IMR-90 (cell line): ENCODE results near the gene SUSD1. TPM values are rescaled to one million over a fixed set of nuclear protein-coding genes. Genes with fewer than 3 reads are reported as not detected.

Source experiments
- ATAC-seq: fragments of 200-7000 bp; cut with Tn5 transposase; 2 replicates; pipeline ENCODE4 v1.9.1; 2020; ENCODE audit warnings: low read depth, mild to moderate bottlenecking, moderate library complexity
- BruUV-seq: library from RNA; stranded (reverse); fragments of 400-500 nt; replicated peaks from 2 replicates; lab custom pipeline; 2021; lab: Mats Ljungman, UMichigan
- CTCF ChIA-PET: fragments of 300-600 bp; formaldehyde crosslinking; extraction: SDS; loops from one replicate; lab custom pipeline; 2021; ENCODE audit warnings: antibody characterized with exemption; lab: Yijun Ruan, JAX
- POLR2A ChIA-PET: fragments of 300-600 bp; sonication (Branson Sonifier 250); formaldehyde crosslinking; loops from one replicate; lab custom pipeline; 2022; ENCODE audit warnings: antibody characterized with exemption; ENCODE audit not compliant: unreplicated experiment; lab: Charles Lee
- DNase-seq: peaks from one replicate; pipeline ENCODE4 v3.0.0; 2013
- H2AFZ ChIP-seq: replicated peaks from 2 replicates; pipeline ENCODE3; 2013; ENCODE audit warnings: low read length, mild to moderate bottlenecking; ENCODE audit not compliant: poor library complexity
- H2AK5ac ChIP-seq: 2 replicates; pipeline ENCODE4 v1.6.1; 2013; ENCODE audit warnings: low read depth, low read length, inconsistent platforms
- H2AK9ac ChIP-seq: replicated peaks from 2 replicates; pipeline ENCODE3; 2013; ENCODE audit warnings: mild to moderate bottlenecking, low read depth, low read length, moderate library complexity; ENCODE audit not compliant: poor library complexity
- H2BK120ac ChIP-seq: 2 replicates; pipeline ENCODE4 v1.6.1; 2013; ENCODE audit warnings: low read depth, low read length, inconsistent platforms
- H2BK15ac ChIP-seq: 3 replicates; pipeline ENCODE4 v1.6.1; 2013; ENCODE audit warnings: low read depth, low read length, inconsistent platforms
- H2BK20ac ChIP-seq: 2 replicates; pipeline ENCODE4 v1.6.1; 2013; ENCODE audit warnings: low read depth, mild to moderate bottlenecking, inconsistent platforms, low read length, moderate library complexity
- H2BK5ac ChIP-seq: 2 replicates; pipeline ENCODE4 v1.6.1; 2013; ENCODE audit warnings: mild to moderate bottlenecking, low read depth, low read length, inconsistent platforms; ENCODE audit not compliant: poor library complexity, severe bottlenecking
- H3K14ac ChIP-seq: replicated peaks from 2 replicates; pipeline ENCODE4 v1.6.1; 2013; ENCODE audit warnings: low read depth, low read length, inconsistent platforms
- H3K18ac ChIP-seq: 2 replicates; pipeline ENCODE4 v1.6.1; 2013; ENCODE audit warnings: low read depth, low read length, control low read depth
- H3K23ac ChIP-seq: 2 replicates; pipeline ENCODE4 v1.6.1; 2013; ENCODE audit warnings: low read depth, low read length, inconsistent platforms
- H3K27ac ChIP-seq: 2 replicates; pipeline ENCODE4 v1.5.1; 2013; ENCODE audit warnings: mild to moderate bottlenecking, control low read depth, low read length; ENCODE audit not compliant: insufficient read depth
- H3K27me3 ChIP-seq: 2 replicates; pipeline ENCODE4 v1.6.1; 2013; ENCODE audit warnings: low read length; ENCODE audit not compliant: control insufficient read depth, insufficient read depth
- H3K36me3 ChIP-seq: 2 replicates; pipeline ENCODE4 v1.6.1; 2013; ENCODE audit warnings: low read length, mixed read lengths; ENCODE audit not compliant: control insufficient read depth, insufficient read depth
- H3K4ac ChIP-seq: 2 replicates; pipeline ENCODE4 v1.6.1; 2013; ENCODE audit warnings: low read depth, low read length, inconsistent platforms
- H3K4me1 ChIP-seq: 2 replicates; pipeline ENCODE4 v1.6.1; 2013; ENCODE audit warnings: low read length, mixed read lengths; ENCODE audit not compliant: control insufficient read depth, insufficient read depth
- H3K4me2 ChIP-seq: 2 replicates; pipeline ENCODE4 v1.6.1; 2013; ENCODE audit warnings: low read depth, mild to moderate bottlenecking, control low read depth, low read length, moderate library complexity
- H3K4me3 ChIP-seq: 2 replicates; pipeline ENCODE4 v1.5.1; 2013; ENCODE audit warnings: low read depth, mild to moderate bottlenecking, control low read depth, low read length, moderate library complexity; ENCODE audit not compliant: insufficient read depth
- H3K56ac ChIP-seq: 2 replicates; pipeline ENCODE4 v1.6.1; 2013; ENCODE audit warnings: low read length, inconsistent platforms; ENCODE audit not compliant: insufficient read depth; ENCODE audit errors: extremely low read depth
- H3K79me1 ChIP-seq, 2 experiments: 2 replicates each; pipeline ENCODE4 v1.6.1; 2013; ENCODE audit warnings: low read length in 2 of 2, inconsistent platforms in 1 of 2, low read depth in 1 of 2
- H3K9ac ChIP-seq: 2 replicates; pipeline ENCODE4 v1.6.1; 2013; ENCODE audit warnings: low read depth, low read length, control low read depth
- H3K9me1 ChIP-seq: 2 replicates; pipeline ENCODE4 v1.6.1; 2013; ENCODE audit warnings: low read length, inconsistent platforms; ENCODE audit not compliant: insufficient read depth
- H3K9me3 ChIP-seq: 2 replicates; pipeline ENCODE4 v1.6.1; 2013; ENCODE audit warnings: low read length; ENCODE audit not compliant: control insufficient read depth, insufficient read depth
- H4K20me1 ChIP-seq: 2 replicates; pipeline ENCODE4 v1.6.1; 2013; ENCODE audit warnings: low read length, inconsistent platforms; ENCODE audit not compliant: insufficient read depth
- H4K5ac ChIP-seq: 2 replicates; pipeline ENCODE4 v1.6.1; 2013; ENCODE audit warnings: mild to moderate bottlenecking, low read depth, low read length, control low read depth
- H4K8ac ChIP-seq, 2 experiments: 2 replicates each; pipeline ENCODE4 v1.6.1; 2013; ENCODE audit warnings: low read depth in 2 of 2, low read length in 2 of 2, control low read depth in 1 of 2, inconsistent platforms in 1 of 2
- H4K91ac ChIP-seq: 2 replicates; pipeline ENCODE4 v1.6.1; 2013; ENCODE audit warnings: low read depth, low read length, inconsistent platforms; ENCODE audit not compliant: insufficient read depth
- BHLHE40 ChIP-seq: fragments of 150-350 bp; IDR thresholded peaks from 2 replicates; pipeline ENCODE4 v1.6.1; 2016; ENCODE audit warnings: mild to moderate bottlenecking, low read depth, low read length
- CEBPB ChIP-seq: IDR thresholded peaks from 2 replicates; pipeline ENCODE4 v1.6.1; 2012; ENCODE audit warnings: low read depth, low read length, improper control_type of control experiment
- CHD1 ChIP-seq: IDR thresholded peaks from 2 replicates; pipeline ENCODE4 v1.6.1; 2012; ENCODE audit warnings: low read depth, low read length, improper control_type of control experiment
- CTCF ChIP-seq: conservative IDR thresholded peaks from 2 replicates; pipeline ENCODE4 v1.5.1; 2012; ENCODE audit warnings: mild to moderate bottlenecking, low read depth, low read length, improper control_type of control experiment
- ELK1 ChIP-seq: fragments of 150-350 bp; IDR thresholded peaks from 2 replicates; pipeline ENCODE4 v1.6.1; 2016; ENCODE audit warnings: low read depth, mild to moderate bottlenecking, low read length, moderate library complexity, borderline replicate concordance
- FOS ChIP-seq: fragments of 150-350 bp; IDR thresholded peaks from 2 replicates; pipeline ENCODE4 v1.6.1; 2016; ENCODE audit warnings: low read depth, low read length
- MAFK ChIP-seq: IDR thresholded peaks from 2 replicates; pipeline ENCODE4 v1.6.1; 2012; ENCODE audit warnings: low read depth, low read length, improper control_type of control experiment
- MAZ ChIP-seq: IDR thresholded peaks from 2 replicates; pipeline ENCODE4 v1.6.1; 2012; ENCODE audit warnings: low read depth, mild to moderate bottlenecking, low read length, improper control_type of control experiment, moderate library complexity, borderline replicate concordance
- MXI1 ChIP-seq: IDR thresholded peaks from 2 replicates; pipeline ENCODE4 v1.6.1; 2012; ENCODE audit warnings: low read depth, mild to moderate bottlenecking, low read length, moderate library complexity, borderline replicate concordance
- NFE2L2 ChIP-seq: fragments of 150-350 bp; IDR thresholded peaks from 2 replicates; pipeline ENCODE4 v1.6.1; 2016; ENCODE audit warnings: low read depth, mild to moderate bottlenecking, low read length
- POLR2A ChIP-seq: IDR thresholded peaks from 2 replicates; pipeline ENCODE4 v1.6.1; 2012; ENCODE audit warnings: mild to moderate bottlenecking, low read depth, low read length
- RAD21 ChIP-seq: IDR thresholded peaks from 2 replicates; pipeline ENCODE4 v1.6.1; 2012; ENCODE audit warnings: low read length, improper control_type of control experiment
- RCOR1 ChIP-seq: IDR thresholded peaks from 2 replicates; pipeline ENCODE4 v1.6.1; 2012; ENCODE audit warnings: mild to moderate bottlenecking, low read length, improper control_type of control experiment; ENCODE audit not compliant: insufficient replicate concordance
- RFX5 ChIP-seq: IDR thresholded peaks from 2 replicates; pipeline ENCODE4 v1.8.0; 2012; ENCODE audit warnings: low read depth, mild to moderate bottlenecking, low read length, moderate library complexity
- SMC3 ChIP-seq: fragments of 150-350 bp; IDR thresholded peaks from 2 replicates; pipeline ENCODE4 v1.6.1; 2016; ENCODE audit warnings: low read depth, mild to moderate bottlenecking, antibody characterized with exemption, low read length, moderate library complexity
- USF2 ChIP-seq: fragments of 150-350 bp; IDR thresholded peaks from 2 replicates; pipeline ENCODE4 v1.6.1; 2017; ENCODE audit warnings: mild to moderate bottlenecking, antibody characterized with exemption, low read length, low read depth
- WGBS, 2 experiments: methylation state at CpG; one replicate each; pipeline versions ENCODE4 v1.1.5 to v1.1.7; 2013; ENCODE audit warnings: missing lambda C conversion rate in 2 of 2; ENCODE audit not compliant: insufficient read length in 1 of 2; ENCODE audit errors: extremely low coverage in 2 of 2; 5-methylcytosine and 5-hydroxymethylcytosine counted together
- dilution Hi-C: fragments of 300-500 bp; cut with HindIII; formaldehyde crosslinking; loops from one replicate; pipeline ENCODE4 v1.14.3; 2018; ENCODE audit warnings: low sequenced_read_pairs; ENCODE audit not compliant: unreplicated experiment
- in situ Hi-C: fragments of 300-500 bp; cut with MboI; formaldehyde crosslinking; loops from 3 replicates; pipeline ENCODE4 v1.14.3; 2019; ENCODE audit warnings: low sequenced_read_pairs, inconsistent platforms, mixed read lengths
- intact Hi-C: fragments of 100-400 bp; cut with micrococcal nuclease; formaldehyde crosslinking; loops from 2 replicates; pipeline ENCODE4 v1.10.0; 2022
- polyA plus RNA-seq, 3 experiments: library from polyadenylated mRNA; depleted of rRNA; stranded (reverse); fragments of >200 nt; gene quantifications; 2 replicates each; pipeline ENCODE4 v1.2.3, GENCODE V29; 2012; ENCODE audit warnings: low replicate concordance in 1 of 3
- total RNA-seq: library from RNA; depleted of rRNA; stranded (reverse); fragments of >200 nt; gene quantifications from 2 replicates; pipeline ENCODE4 v1.2.3, GENCODE V29; 2012

The SUSD1 gene
- total and polyA plus RNA-seq, 2 of the 4 experiments (the other 2 are of a cell fraction): 4.0 to 4.7 TPM

GRCh38 chr9:112054916-112055315, 120.2 kb downstream of the SUSD1 start:
- Histone ChIP-seq H3K9ac (no peak overlapping the region), H3K18ac (no peak overlapping the region), H2BK15ac (no peak overlapping the region), H3K4me2 (no peak overlapping the region), H3K14ac (no peak overlapping the region), H3K4me1 (peaks cover 15% of the 10 kb centered on the region), H3K27ac (no peak overlapping the region), H2AFZ (no peak overlapping the region), H3K9me1 (peaks cover 14% of the 10 kb centered on the region), H2AK9ac (no peak overlapping the region), H2BK120ac (0 out of 2 replicates have a peak overlapping the region, but pooled peaks have one; percentile 6), H3K23ac (no peak overlapping the region), H3K4ac (no peak overlapping the region), H4K91ac (peak overlapping the region; percentile 56; the same call in 1 of the 2 replicates), H2BK20ac (no peak overlapping the region), H4K5ac (no peak overlapping the region), H2BK5ac (no peak overlapping the region), H3K56ac (no peak overlapping the region), H3K4me3 (no peak overlapping the region), H3K36me3 (no peaks in the 10 kb centered on the region), H4K8ac (no peak overlapping the region), H3K27me3 (no peaks in the 10 kb centered on the region), H3K79me1 (peaks cover 0 to 18% of the 10 kb centered on the region in 2 experiments; a peak in 2 of 4 replicates), H4K20me1 (no peaks in the 10 kb centered on the region), H3K9me3 (no peaks in the 10 kb centered on the region), H2AK5ac (peak overlapping the region; percentile 57)
- DNase-seq: no peak
- no peak for ATAC-seq
- POLR2A ChIA-PET: no interaction called here
- CTCF ChIA-PET: no interaction called here
- dilution Hi-C loops: no loop called here
- WGBS, 2 experiments: no CpG with 5 or more reads among the region's 4 CpGs
- in situ Hi-C loops: loop anchor here (5.0 kb wide), 1 partner anchor 93 kb away; no protein-coding TSS in a partner anchor
- intact Hi-C loops: no loop called here
- BruUV-seq: no TSS peak
- TF ChIP-seq NFE2L2 (no peak), MAZ (no peak), RCOR1 (no peak), MAFK (no peak), FOS (no peak), SMC3 (no peak), BHLHE40 (no peak), CTCF (no peak), MXI1 (no peak), CHD1 (no peak), RAD21 (no peak), CEBPB (no peak), RFX5 (no peak), ELK1 (no peak), USF2 (no peak), POLR2A (no peak)
